A549 treated with DMSO at 1 μM for 4 hours (cell line): ENCODE results near the gene HSP90AB1. TPM values are rescaled to one million over a fixed set of nuclear protein-coding genes. Genes with fewer than 3 reads are reported as not detected.

Experiments
- total RNA-seq: library from RNA; stranded (reverse); fragments of 200-300 nt; extraction: Qiagen RNA extraction; gene quantifications from 5 replicates; pipeline ENCODE4 v1.2.3, GENCODE V29; 2022; ENCODE audit warnings: low read depth

Gene HSP90AB1
- total RNA-seq, result 1,297 to 1,414 TPM (median 1,344 TPM) in 5 replicates

DNA sequence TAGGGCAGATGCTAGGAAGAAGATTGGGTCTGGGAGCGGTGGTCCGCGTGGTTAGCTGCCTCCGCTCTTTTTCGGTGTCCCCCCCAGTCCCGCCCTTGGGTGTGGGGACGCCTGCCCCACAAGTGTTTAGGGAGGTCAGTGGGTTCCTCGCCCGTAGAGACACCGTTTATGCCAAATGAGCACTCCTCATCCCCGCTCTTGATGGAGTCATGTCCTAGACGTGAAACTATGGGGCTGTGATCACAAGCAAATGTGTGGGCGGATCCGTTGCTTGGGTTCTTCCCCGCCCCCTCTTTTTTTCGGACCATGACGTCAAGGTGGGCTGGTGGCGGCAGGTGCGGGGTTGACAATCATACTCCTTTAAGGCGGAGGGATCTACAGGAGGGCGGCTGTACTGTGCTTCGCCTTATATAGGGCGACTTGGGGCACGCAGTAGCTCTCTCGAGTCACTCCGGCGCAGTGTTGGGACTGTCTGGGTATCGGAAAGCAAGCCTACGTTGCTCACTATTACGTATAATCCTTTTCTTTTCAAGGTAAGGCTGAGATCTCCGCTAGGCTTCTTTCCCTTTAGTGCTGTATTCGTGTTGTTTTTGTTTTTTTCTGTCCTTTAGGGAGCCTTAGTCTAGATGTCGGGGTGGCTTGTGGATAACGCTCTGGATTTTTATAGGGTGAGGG lies at the start of gene HSP90AB1:
TSS of gene HSP90AB1 (plus strand) at position 439 of the 675 bp plus-strand sequence. CDS start 1,529 bp downstream, outside the sequence.

DNA sequence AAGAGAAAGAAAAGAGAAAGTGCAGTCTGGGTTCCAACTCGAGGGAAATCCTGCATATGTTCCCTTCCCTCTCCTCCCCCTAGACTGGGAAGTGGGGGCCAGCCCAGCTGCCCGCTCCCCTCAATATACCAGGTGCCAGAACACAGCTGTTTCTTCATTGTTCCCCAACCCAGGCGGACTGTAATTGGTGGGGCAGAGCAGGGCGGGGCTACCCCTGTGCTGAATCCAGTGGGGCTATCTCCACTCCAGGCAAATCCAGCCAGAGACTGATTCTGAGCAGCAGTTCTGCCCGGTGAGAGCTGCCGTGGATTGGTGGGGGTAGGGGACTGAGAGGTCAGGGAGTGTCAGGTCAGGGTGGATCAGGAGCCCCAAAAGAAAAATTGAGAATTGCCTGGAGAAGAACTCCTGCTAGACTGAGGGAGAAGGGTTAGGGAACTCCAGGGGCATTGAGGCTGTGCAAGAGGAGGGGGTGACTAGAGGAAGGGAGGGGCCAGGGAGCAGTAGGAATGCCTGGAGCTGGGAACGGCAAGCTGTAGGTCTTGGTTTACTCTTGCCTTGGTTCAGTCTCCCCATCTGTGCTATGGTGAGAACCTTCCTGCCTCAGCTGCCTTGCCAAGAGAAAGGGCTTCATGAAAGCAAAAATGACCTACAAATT lies 30.1 kb upstream of the HSP90AB1 start, which contains the start of gene MYMX:
TSS of gene MYMX (plus strand) at position 250 of the 655 bp plus-strand sequence. CDS start 546 bp downstream, outside the sequence.

DNA sequence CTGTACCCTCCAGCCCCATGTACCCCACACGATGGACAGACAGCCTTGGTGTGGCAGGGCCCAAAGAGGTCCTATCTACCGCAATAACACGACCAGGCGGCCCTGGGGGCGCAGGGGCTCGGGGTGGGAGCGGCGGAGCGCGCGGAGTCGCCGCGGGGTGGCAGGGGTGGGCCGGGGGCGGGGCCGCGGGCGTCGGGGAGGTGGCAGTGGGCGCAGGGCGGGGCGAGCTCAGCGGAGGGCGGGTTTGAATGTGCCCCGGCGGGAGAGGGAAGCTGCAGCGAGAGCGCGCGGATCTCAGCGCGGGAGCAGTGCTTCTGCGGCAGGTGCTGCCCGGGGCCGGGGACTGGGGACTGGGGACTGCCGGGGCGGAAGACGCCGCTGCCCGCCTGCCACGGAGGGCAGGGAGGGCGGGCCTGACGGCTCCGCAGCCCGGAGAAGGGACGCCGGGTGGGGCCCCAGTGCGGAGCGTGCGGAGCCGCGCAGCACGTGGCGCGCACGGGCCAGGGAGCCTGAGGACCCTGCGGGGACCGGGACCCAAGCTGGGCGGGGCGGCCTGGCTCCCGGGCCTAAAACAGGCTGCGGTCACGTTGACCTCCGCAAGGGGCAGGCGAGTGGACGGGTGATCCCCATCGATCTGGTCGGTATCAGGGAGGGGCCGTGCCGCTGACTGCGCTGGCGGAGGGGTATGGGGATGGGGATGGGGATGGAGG lies 23.4 kb upstream of the HSP90AB1 start, which contains the start of gene SLC29A1:
TSS of gene SLC29A1 (plus strand) at position 277 of the 710 bp plus-strand sequence. CDS start 3,719 bp downstream, outside the sequence.

DNA sequence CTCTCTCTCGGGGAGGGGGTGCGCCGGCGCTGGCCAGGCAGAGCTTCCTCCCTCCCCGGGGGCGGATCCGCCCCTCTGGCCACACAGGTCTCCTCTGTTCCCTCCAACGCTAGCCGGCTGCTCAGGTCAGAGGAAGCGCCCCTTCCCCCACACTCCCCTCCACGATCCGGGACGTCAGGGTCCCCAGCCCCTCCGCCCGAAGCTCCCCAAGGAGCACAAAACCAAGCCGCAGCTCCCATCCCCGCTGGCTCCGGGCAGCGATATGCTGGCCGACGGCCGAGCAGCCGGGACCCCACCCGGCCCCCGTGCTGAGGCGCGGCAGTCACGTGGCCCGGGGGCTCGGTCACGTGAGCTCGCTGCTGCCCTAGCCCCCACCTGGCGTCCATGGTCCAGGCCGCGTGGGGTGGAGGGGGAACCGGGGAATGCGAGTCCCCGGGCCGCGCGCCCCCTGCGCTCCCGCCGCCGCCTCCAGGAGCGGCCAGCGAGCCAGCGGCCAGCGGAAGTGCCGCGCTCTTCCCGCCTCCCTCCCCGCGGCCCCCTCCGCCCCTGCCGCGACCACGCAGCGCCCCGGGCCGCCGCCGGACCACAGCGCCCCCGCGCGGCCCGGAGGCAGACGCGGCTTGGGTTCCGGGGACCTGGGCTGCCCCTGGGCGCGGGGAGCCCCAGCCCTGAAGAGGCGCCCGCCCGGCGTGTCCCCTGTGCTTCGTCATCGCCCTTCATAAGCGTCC lies 10.3 kb downstream of the HSP90AB1 start, which contains the start of gene SLC35B2:
TSS of gene SLC35B2 (minus strand) at position 504 of the 728 bp plus-strand sequence. CDS start at position 386, 118 bp downstream.

DNA sequence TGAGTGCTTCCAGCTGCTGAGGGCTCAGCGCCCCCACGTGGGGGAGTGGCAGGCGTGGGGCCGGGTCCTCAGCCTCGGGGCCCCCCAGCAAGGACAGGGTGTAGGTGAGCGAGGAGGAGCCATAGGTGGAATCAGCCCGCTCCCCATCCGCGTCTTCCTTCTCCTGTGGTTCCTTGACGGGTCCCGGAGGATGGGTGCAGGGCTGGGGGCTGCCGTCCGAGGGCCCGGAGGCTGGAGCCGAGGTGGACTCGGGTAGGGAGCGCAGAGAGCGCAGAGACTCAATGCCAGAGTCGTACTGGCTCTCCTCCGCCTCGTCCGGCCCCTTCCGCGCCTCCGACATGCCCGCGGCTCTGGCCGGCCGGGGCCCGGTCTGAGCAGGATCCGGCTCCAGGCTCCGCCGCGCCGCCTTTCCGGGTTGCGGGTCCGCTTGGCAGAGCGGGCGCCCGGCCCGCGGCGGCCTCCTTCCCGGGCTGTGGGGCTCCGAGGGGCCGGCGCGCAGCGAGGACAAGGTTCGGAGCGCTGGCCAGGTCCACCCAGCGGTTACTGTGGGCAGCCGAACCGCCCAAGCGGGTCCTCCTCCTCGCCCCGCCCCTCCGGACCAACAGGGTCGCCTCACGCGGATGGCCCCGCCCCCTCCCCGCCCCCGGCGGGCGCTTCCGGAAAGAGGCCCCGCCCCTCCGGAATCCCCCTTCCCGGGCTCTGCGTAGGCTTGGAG lies 18.3 kb downstream of the HSP90AB1 start, which contains the start of gene NFKBIE:
TSS of gene NFKBIE (minus strand) at position 545 of the 715 bp plus-strand sequence. CDS start at position 340, 205 bp downstream.

DNA sequence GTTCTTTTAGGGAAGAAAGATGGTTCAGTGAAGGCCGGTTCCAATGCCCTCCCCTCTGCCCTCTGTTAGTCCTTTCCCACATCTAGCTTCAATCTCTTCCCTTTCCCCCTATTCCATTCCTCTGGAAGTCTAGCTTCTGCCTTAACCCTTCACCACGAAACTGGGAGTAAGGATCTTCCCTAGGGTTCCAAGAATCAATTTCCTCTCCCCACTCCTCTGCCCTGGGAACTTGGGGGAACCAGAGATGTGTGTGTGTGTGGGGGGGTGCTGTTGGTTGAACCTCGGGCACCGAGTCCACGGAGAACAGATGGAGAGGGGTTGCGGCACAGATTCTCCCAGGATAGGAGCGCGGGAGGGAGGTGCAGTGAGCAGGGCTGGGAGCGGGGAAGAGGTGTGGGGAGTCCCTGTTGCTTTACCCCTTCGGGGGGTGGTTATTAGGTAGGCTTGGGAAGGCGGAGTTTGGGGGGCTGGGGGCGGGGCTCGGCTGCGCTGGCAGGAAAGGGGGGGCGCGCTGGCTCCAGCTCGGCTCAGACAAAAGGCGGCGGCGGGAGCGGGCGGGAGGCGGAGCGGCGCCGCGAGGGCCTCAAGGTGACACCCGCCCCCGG lies 23.1 kb downstream of the HSP90AB1 start, which contains the start of gene TMEM151B:
TSS of gene TMEM151B (plus strand) at position 530 of the 605 bp plus-strand sequence. CDS start 293 bp downstream, outside the sequence.

Other genes with a start within 250 kb of the HSP90AB1 start
- gene MRPL14, start 119.6 kb upstream of the HSP90AB1 start, total RNA-seq, result 64.5 to 70.9 TPM (median 69.7 TPM) in 5 replicates
- gene TMEM63B, start 119.5 kb upstream of the HSP90AB1 start, total RNA-seq, result 12.3 to 17.6 TPM (median 16.0 TPM) in 5 replicates
- not detected in 5 replicates for gene CAPN11, start 88.3 kb upstream of the HSP90AB1 start, total RNA-seq
- gene MYMX, start 30.2 kb upstream of the HSP90AB1 start, total RNA-seq, result not detected in 5 replicates
- 40.2 to 58.4 TPM (median 50.8 TPM) in 5 replicates for gene SLC29A1, start 23.5 kb upstream of the HSP90AB1 start, total RNA-seq
- 61.6 to 68.1 TPM (median 64.1 TPM) in 5 replicates for gene SLC35B2, start 10.4 kb downstream of the HSP90AB1 start, total RNA-seq
- 11.3 to 16.6 TPM (median 14.4 TPM) in 5 replicates for gene NFKBIE, start 18.4 kb downstream of the HSP90AB1 start, total RNA-seq
- 0.02 to 0.05 TPM (median 0.02 TPM) in 3 of 5 replicates, not detected in the others for gene TMEM151B, start 23.3 kb downstream of the HSP90AB1 start, total RNA-seq
- 5.2 to 9.2 TPM (median 7.8 TPM) in 5 replicates for gene AARS2, start 66.2 kb downstream of the HSP90AB1 start, total RNA-seq
- not detected in 5 replicates for gene SPATS1, start 95.5 kb downstream of the HSP90AB1 start, total RNA-seq
- gene CDC5L, start 140.6 kb downstream of the HSP90AB1 start, total RNA-seq, result 12.0 to 15.8 TPM (median 14.2 TPM) in 5 replicates